Activated gamma-delta T cell (primary cell): Measurements from ENCODE around the gene CDC6.

Experiments
- DNase-seq: peaks from one replicate; lab custom pipeline; 2025; lab: John Stamatoyannopoulos, UW

CDC6 gene

GRCh38 chr17:40323391-40324381 is 36.0 kb downstream of the CDC6 start:
- DNase-seq = peak; percentile 54

- DNase-seq = no peak
These were observed 37.7 kb downstream of the CDC6 start for GRCh38 chr17:40325156-40326013.

GRCh38 chr17:40326014-40326831 is 38.5 kb downstream of the CDC6 start:
- peak; percentile 34 for DNase-seq

GRCh38 chr17:40326832-40327199 is 39.1 kb downstream of the CDC6 start:
- no peak for DNase-seq

GRCh38 chr17:40327244-40327729 is 39.6 kb downstream of the CDC6 start:
- DNase-seq = no peak

GRCh38 chr17:40327735-40328385 is 40.2 kb downstream of the CDC6 start:
- no peak for DNase-seq

GRCh38 chr17:40328386-40328766 is 40.7 kb downstream of the CDC6 start:
- no peak for DNase-seq

- DNase-seq = no peak
These were observed 42.4 kb downstream of the CDC6 start for GRCh38 chr17:40329839-40330794.

- DNase-seq = no peak
These were observed 43.3 kb downstream of the CDC6 start for GRCh38 chr17:40330850-40331470.

- no peak for DNase-seq
These were observed 44.3 kb downstream of the CDC6 start for GRCh38 chr17:40331743-40332641.

- no peak for DNase-seq
These were observed 46.2 kb downstream of the CDC6 start for GRCh38 chr17:40333781-40334448.

- no peak for DNase-seq
These were observed 47.9 kb downstream of the CDC6 start for GRCh38 chr17:40335620-40336019.

- DNase-seq = no peak
These were observed 49.7 kb downstream of the CDC6 start for GRCh38 chr17:40337351-40337750.

GRCh38 chr17:40338058-40338457 is 50.4 kb downstream of the CDC6 start:
- DNase-seq = no peak

GRCh38 chr17:40338941-40339649 is 51.4 kb downstream of the CDC6 start:
- DNase-seq = no peak

- no peak for DNase-seq
These were observed 52.6 kb downstream of the CDC6 start for GRCh38 chr17:40340327-40340726.
